Pancreas (tissue), 10 donors: ENCODE data around the gene LITAFD. TPM values are rescaled to one million over a fixed set of nuclear protein-coding genes. Genes with fewer than 3 reads are reported as not detected.

Experiments used
- ATAC-seq, 4 donors: fragments of 200-7000 bp; cut with Tn5 transposase; one replicate each; pipeline versions ENCODE4 v1.8.0 to v1.9.1; 2020; ENCODE audit warnings: mild to moderate bottlenecking in 4 of 4, moderate library complexity in 4 of 4
- DNase-seq, 6 donors: peaks; one replicate each; pipeline ENCODE4 v3.0.0-alpha.2; 2020
- FAIRE-seq: peaks from 2 replicates; lab custom pipeline; 2012; peaks lifted over from hg19 to GRCh38; lab: Jason Lieb, UNC
- H3K27ac ChIP-seq, 4 donors: fragments of 200-600 bp; sonication (generic); 1 replicate in 3 of 4; 2 replicates in 1 of 4; pipeline versions ENCODE4 v1.5.0 to v1.8.0; 2020
- H3K27me3 ChIP-seq, 4 donors: fragments of 200-600 bp; one replicate each; pipeline ENCODE4 v1.8.0; 2021
- H3K36me3 ChIP-seq, 3 donors: fragments of 200-600 bp; sonication (generic) in 1 of 3; one replicate each; pipeline versions ENCODE4 v1.5.0 to v1.8.0; 2020 to 2021
- H3K4me1 ChIP-seq, 3 donors: fragments of 200-600 bp; one replicate each; pipeline ENCODE4 v1.8.0; 2021
- H3K4me3 ChIP-seq, 4 donors: fragments of 200-600 bp; sonication (generic) in 2 of 4; one replicate each; pipeline versions ENCODE4 v1.5.0 to v1.8.0; 2020 to 2021
- H3K9me3 ChIP-seq, 4 donors: fragments of 200-600 bp; one replicate each; pipeline ENCODE4 v1.8.0; 2021
- CTCF ChIP-seq, 4 donors: fragments of 200-600 bp; sonication (generic) in 3 of 4; IDR thresholded peaks; one replicate each; pipeline versions ENCODE4 v1.5.0 to v1.8.0; 2021; ENCODE audit warnings: antibody characterized with exemption in 4 of 4
- WGBS, 2 donors: extraction: QIAGEN DNeasy Blood & Tissue Kit; methylation state at CpG; one replicate each; pipeline ENCODE4 v1.1.7; 2013; 5-methylcytosine and 5-hydroxymethylcytosine counted together
- intact Hi-C, 3 donors: fragments of 100-400 bp; cut with DNase I; formaldehyde crosslinking; loops; one replicate each; pipeline versions ENCODE4 v1.11.1 to v1.14.2; 2022
- polyA plus RNA-seq, 2 donors: library from polyadenylated mRNA; stranded (reverse); fragments of 200-250 nt; gene quantifications; one replicate each; pipeline ENCODE4 v1.2.3, GENCODE V29; 2013
- total RNA-seq, 6 donors: library from RNA; stranded (reverse); fragmentation: NEBNext Ultra II Directional in 4 of 6; extraction: Animal tissue kit (Norgen Biotek cat#: 25700) in 4 of 6; gene quantifications; one replicate each; pipeline versions ENCODE4 v1.2.1 to v1.2.4, GENCODE V29; 2021 to 2023
- donor health status: healthy with polysubstance abuse.
- donor health status: DM: no; HTN: no; CAD: no; lungs with moderate emphysema.
- donor health status: DM: no; HTN: no; CAD: no.
- donor health status: control.
- donor health status: control.
- donor health status: Bipolar disorder and iron deficiency.
- donor health status: DM: yes; HTN: yes; CAD: no.
- donor health status: DM: no; HTN: no; CAD: no.
- donor health status: DM: no; HTN: no; CAD: no.
- donor health status: DM: yes; HTN: yes; CAD: no.

Gene LITAFD
- total and polyA plus RNA-seq, 8 donors: not detected

- intact Hi-C loops: no loop called here
- H3K27ac ChIP-seq: no peak overlapping the region
- peak in 1 of 4 donors; percentile 11 for ATAC-seq
- H3K4me1 ChIP-seq: no peaks in the 10 kb centered on the region
- no peaks in the 10 kb centered on the region for H3K9me3 ChIP-seq
- H3K36me3 ChIP-seq: peaks cover 0 to 22% (median 9%) of the 10 kb centered on the region in 3 donors
- H3K27me3 ChIP-seq: no peaks in the 10 kb centered on the region
- no peak for DNase-seq
- no peak for FAIRE-seq
- TF ChIP-seq CTCF (IDR thresholded peaks at IDR 0.05): no peak
- H3K4me3 ChIP-seq: no peak overlapping the region
- WGBS, 2 donors: 90 to 91% methylated on average over 10 of the region's 10 CpGs
Observed at GRCh38 chr16:8846401-8846932, 35.7 kb upstream of the LITAFD start.

- no peaks in the 10 kb centered on the region for H3K9me3 ChIP-seq
- 80% methylated on average over 13 of the region's 13 CpGs for WGBS, 2 donors
- ATAC-seq (peak in 1 of 4 donors; percentile 14), FAIRE-seq (no peak), DNase-seq (peak in 1 of 6 donors; percentile 17)
- H3K36me3 ChIP-seq: peaks cover 0 to 22% (median 9%) of the 10 kb centered on the region in 3 donors
- TF ChIP-seq CTCF (IDR thresholded peaks at IDR 0.05): no peak
- H3K27ac ChIP-seq: no peak overlapping the region
- no peaks in the 10 kb centered on the region for H3K4me1 ChIP-seq
- H3K27me3 ChIP-seq: no peaks in the 10 kb centered on the region
- intact Hi-C loops: no loop called here
- H3K4me3 ChIP-seq: no peak overlapping the region
Observed at GRCh38 chr16:8847145-8847544, 35.0 kb upstream of the LITAFD start.

GRCh38 chr16:8847623-8848022, 34.5 kb upstream of the LITAFD start:
- TF ChIP-seq CTCF (IDR thresholded peaks at IDR 0.05): no peak
- intact Hi-C loops: no loop called here
- Histone ChIP-seq H3K4me3 (no peak overlapping the region), H3K27ac (no peak overlapping the region), H3K4me1 (no peaks in the 10 kb centered on the region), H3K36me3 (peaks cover 0 to 22% (median 9%) of the 10 kb centered on the region in 3 donors), H3K9me3 (no peaks in the 10 kb centered on the region), H3K27me3 (no peaks in the 10 kb centered on the region)
- ATAC-seq (no peak), DNase-seq (peak in 2 of 6 donors; percentile 17 to 55), FAIRE-seq (no peak)
- 90% methylated on average over 15 of the region's 15 CpGs for WGBS, 2 donors

- H3K36me3 ChIP-seq: peaks cover 0 to 22% (median 9%) of the 10 kb centered on the region in 3 donors
Observed at GRCh38 chr16:8848231-8848938, 33.8 kb upstream of the LITAFD start.

More at GRCh38 chr16:8848231-8848938, 33.8 kb upstream of the LITAFD start:
- Histone ChIP-seq H3K4me3 (no peak overlapping the region), H3K27ac (no peak overlapping the region), H3K27me3 (no peaks in the 10 kb centered on the region), H3K4me1 (no peaks in the 10 kb centered on the region), H3K9me3 (no peaks in the 10 kb centered on the region)
- no peak for TF ChIP-seq CTCF (IDR thresholded peaks at IDR 0.05)
- WGBS, 2 donors: 83 to 89% methylated on average over 26 of the region's 26 CpGs
- intact Hi-C loops: no loop called here
- DNase-seq: peak in 1 of 6 donors; percentile 50
- no peak for FAIRE-seq
- ATAC-seq: no peak
